Adrenal gland (tissue), 12 donors: ENCODE results near the gene POLR2E. TPM values are rescaled to one million over a fixed set of nuclear protein-coding genes. Genes with fewer than 3 reads are reported as not detected.

ENCODE experiments used
- DNase-seq, 7 donors: peaks; one replicate each; pipeline ENCODE4 v3.0.0-alpha.2; 2019 to 2020
- H3K27ac ChIP-seq, 5 donors: fragments of 200-600 bp; sonication (generic) in 4 of 5; 1 replicate in 3 of 5; 2 replicates in 2 of 5; pipeline versions ENCODE4 v1.5.1 to v1.8.0; 2016 to 2020; ENCODE audit warnings: mild to moderate bottlenecking in 1 of 5
- H3K27me3 ChIP-seq: fragments of 200-600 bp; 2 replicates; pipeline ENCODE4 v1.8.0; 2021
- H3K36me3 ChIP-seq, 2 donors: fragments of 200-600 bp; replicated peaks in 1 of 2; 1 replicate in 1 of 2; 2 replicates in 1 of 2; pipeline versions ENCODE4 v1.5.1 to v1.8.0; 2018 to 2022
- H3K4me1 ChIP-seq, 2 donors: fragments of 200-600 bp; replicated peaks in 1 of 2; 1 replicate in 1 of 2; 2 replicates in 1 of 2; pipeline versions ENCODE4 v1.5.1 to v1.8.0; 2018 to 2021
- H3K4me3 ChIP-seq, 4 donors: fragments of 200-600 bp; sonication (generic) in 3 of 4; one replicate each; pipeline ENCODE4 v1.5.1; 2016 to 2018
- H3K9me3 ChIP-seq, 3 donors: fragments of 200-600 bp; sonication (generic) in 1 of 3; replicated peaks in 1 of 3; 1 replicate in 2 of 3; 2 replicates in 1 of 3; pipeline versions ENCODE4 v1.5.1 to v1.8.0; 2016 to 2021
- POLR2A ChIP-seq, 2 donors: fragments of 450-650 bp; IDR thresholded peaks; one replicate each; pipeline ENCODE4 v1.6.1; 2017; ENCODE audit warnings: antibody characterized with exemption in 2 of 2, mild to moderate bottlenecking in 2 of 2, moderate library complexity in 1 of 2
- WGBS, 4 donors: extraction: QIAGEN DNeasy Blood & Tissue Kit in 2 of 4; methylation state at CpG; one replicate each; pipeline versions ENCODE4 v1.1.5 to v1.1.7; 2013 to 2017; 5-methylcytosine and 5-hydroxymethylcytosine counted together
- intact Hi-C, 2 donors: fragments of 100-400 bp; cut with DNase I; formaldehyde crosslinking; loops; one replicate each; pipeline versions ENCODE4 v1.14.1 to v1.15.0; 2022 to 2023
- polyA plus RNA-seq, 3 donors: library from polyadenylated mRNA; stranded (reverse); fragments of 200-250 nt in 2 of 3; fragments of 350-450 nt in 1 of 3; fragmentation: Illumina TruSeq in 1 of 3; extraction: RNeasy Lipid Tissue Mini Kit (QIAGEN cat#74804) in 1 of 3; gene quantifications; one replicate each; pipeline ENCODE4 v1.2.3, GENCODE V29; 2013 to 2014
- total RNA-seq, 9 donors: library from RNA; depleted of rRNA in 4 of 9; stranded (reverse); fragments of >200 nt in 4 of 9; fragments of 120-200 nt in 1 of 9; fragmentation: NEBNext Ultra II Directional in 1 of 9; extraction: Animal tissue kit (Norgen Biotek cat#: 25700) in 1 of 9; gene quantifications; one replicate each; pipeline versions ENCODE4 v1.1.0 to v1.2.4, GENCODE V29; 2013 to 2023
- TF ChIP-seq, protein P1 (sequence below), 6 experiments: fragments of 450-650 bp in 4 of 6; fragments of 200-600 bp in 2 of 6; sonication (generic) in 1 of 6; IDR thresholded peaks; 1 replicate in 5 of 6; 2 replicates in 1 of 6; pipeline versions ENCODE4 v1.5.1 to v1.8.0; 2016 to 2021; ENCODE audit warnings: antibody characterized with exemption in 6 of 6, mild to moderate bottlenecking in 2 of 6, moderate library complexity in 1 of 6
- donor health status: healthy with polysubstance abuse.
- donor health status: Bipolar disorder and iron deficiency.
- donor health status: DM: yes; HTN: yes; CAD: no.
- donor health status: DM: no; HTN: no; CAD: no.
- donor health status: DM: no; HTN: no; CAD: no.
- donor health status: DM: yes; HTN: yes; CAD: no.

Gene POLR2E
- total and polyA plus RNA-seq, 12 donors: 74.7 to 231 (median 157) TPM

DNA sequence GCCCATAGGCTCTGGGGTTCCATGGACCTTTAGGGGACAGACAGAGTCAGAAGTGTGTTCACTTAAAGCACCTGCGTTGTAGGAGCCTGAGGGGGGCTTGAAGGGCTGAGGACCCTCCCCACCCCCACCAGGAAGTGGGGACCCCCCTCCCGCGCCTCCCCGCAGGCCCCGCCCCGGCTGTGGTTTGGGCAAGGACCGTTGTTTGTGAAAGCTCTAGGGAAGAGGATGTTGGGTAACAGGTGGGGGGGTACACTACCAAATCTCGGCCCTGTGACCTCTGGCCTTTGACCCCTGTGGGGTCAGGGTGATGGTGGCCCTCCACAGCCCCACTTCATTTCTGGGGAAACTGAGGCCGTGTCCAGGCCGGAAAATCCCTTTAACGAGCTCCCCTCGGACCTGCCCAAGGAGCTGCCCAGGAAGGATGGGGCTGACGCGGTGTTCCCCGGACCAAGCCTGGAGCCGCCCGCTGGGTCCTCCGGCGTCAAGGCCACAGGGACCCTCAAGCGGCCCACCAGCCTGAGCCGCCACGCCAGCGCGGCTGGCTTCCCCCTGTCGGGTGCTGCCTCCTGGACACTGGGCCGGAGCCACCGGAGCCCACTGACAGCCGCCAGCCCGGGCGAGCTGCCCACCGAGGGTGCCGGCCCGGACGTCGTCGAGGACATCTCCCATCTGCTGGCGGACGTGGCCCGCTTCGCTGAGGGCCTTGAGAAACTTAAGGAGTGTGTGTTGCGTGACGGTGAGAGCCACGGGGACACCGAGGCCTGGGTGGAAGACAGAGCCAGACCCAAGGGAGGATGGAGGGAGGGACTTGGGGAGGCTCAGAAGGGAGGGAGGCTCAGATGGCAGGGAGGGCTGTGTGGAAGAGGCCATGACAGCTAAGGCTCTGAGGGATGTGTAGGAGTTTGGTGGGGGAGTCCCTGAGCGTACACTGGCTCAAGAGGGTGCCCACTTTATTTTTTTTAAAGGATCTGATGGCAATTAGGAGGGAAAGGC lies 26.9 kb downstream of the POLR2E start:
- WGBS, 4 donors: 50 to 55% (median 52%) methylated on average over 22 to 45 of the region's 45 CpGs
- TF ChIP-seq, protein P1, sequence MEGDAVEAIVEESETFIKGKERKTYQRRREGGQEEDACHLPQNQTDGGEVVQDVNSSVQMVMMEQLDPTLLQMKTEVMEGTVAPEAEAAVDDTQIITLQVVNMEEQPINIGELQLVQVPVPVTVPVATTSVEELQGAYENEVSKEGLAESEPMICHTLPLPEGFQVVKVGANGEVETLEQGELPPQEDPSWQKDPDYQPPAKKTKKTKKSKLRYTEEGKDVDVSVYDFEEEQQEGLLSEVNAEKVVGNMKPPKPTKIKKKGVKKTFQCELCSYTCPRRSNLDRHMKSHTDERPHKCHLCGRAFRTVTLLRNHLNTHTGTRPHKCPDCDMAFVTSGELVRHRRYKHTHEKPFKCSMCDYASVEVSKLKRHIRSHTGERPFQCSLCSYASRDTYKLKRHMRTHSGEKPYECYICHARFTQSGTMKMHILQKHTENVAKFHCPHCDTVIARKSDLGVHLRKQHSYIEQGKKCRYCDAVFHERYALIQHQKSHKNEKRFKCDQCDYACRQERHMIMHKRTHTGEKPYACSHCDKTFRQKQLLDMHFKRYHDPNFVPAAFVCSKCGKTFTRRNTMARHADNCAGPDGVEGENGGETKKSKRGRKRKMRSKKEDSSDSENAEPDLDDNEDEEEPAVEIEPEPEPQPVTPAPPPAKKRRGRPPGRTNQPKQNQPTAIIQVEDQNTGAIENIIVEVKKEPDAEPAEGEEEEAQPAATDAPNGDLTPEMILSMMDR (IDR thresholded peaks at IDR 0.05): no peak
- no peak for TF ChIP-seq POLR2A (IDR thresholded peaks at IDR 0.05)
- peak overlapping the region in 3 of 5 donors; percentile 24 to 75 (median 54) for H3K27ac ChIP-seq
- H3K4me1 ChIP-seq: peaks cover 0 to 28% of the 10 kb centered on the region in 2 donors
- H3K4me3 ChIP-seq: peak overlapping the region in 1 of 4 donors; percentile 54
- no peaks in the 10 kb centered on the region for H3K9me3 ChIP-seq
- intact Hi-C loops: no loop called here
- DNase-seq: peak in 4 of 7 donors; percentile 39 to 54 (median 46)
- peaks cover 53% of the 10 kb centered on the region for H3K27me3 ChIP-seq
- H3K36me3 ChIP-seq: no peaks in the 10 kb centered on the region

DNA sequence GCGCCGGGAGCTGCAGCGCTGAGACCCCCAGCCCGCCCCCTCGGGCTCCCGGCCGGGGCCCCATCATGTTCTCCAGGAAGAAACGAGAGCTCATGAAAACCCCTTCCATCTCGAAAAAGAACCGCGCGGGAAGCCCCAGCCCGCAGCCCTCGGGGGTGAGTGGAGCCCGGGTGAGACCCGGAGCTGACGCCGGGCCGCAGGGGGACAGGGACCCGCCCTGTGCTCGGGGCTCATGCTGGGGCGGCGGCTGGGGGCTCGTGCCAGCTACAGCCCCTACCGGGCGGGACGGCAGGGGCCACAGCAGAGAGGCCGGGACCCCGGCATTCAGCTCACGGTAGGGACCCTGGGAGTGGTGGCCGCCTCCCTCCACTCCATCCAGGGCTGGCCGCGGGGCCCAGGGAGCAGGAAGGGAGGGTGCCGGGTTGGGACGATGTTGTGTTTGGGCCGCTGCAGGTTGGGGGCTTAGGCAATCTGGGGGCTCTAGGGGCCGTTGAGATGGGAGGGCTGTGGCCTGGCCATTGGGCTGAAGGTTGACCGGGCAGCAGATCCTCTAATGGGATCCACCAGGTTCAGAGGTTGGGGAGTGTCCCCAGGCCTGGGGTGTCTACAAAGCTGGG lies 27.7 kb downstream of the POLR2E start:
- H3K27ac ChIP-seq: peak overlapping the region in 4 of 5 donors; percentile 24 to 75 (median 56)
- 3 to 10% (median 4%) methylated on average over 6 to 38 of the region's 38 CpGs for WGBS, 4 donors
- no peaks in the 10 kb centered on the region for H3K36me3 ChIP-seq
- no peak for TF ChIP-seq POLR2A (IDR thresholded peaks at IDR 0.05)
- TF ChIP-seq, protein P1 (IDR thresholded peaks at IDR 0.05): no peak
- peak overlapping the region in 1 of 4 donors; percentile 54 for H3K4me3 ChIP-seq
- intact Hi-C loops: no loop called here
- H3K9me3 ChIP-seq: no peaks in the 10 kb centered on the region
- DNase-seq: peak in 1 of 7 donors; percentile 23
- peaks cover 0 to 28% of the 10 kb centered on the region in 2 donors for H3K4me1 ChIP-seq
- peaks cover 53% of the 10 kb centered on the region for H3K27me3 ChIP-seq

DNA sequence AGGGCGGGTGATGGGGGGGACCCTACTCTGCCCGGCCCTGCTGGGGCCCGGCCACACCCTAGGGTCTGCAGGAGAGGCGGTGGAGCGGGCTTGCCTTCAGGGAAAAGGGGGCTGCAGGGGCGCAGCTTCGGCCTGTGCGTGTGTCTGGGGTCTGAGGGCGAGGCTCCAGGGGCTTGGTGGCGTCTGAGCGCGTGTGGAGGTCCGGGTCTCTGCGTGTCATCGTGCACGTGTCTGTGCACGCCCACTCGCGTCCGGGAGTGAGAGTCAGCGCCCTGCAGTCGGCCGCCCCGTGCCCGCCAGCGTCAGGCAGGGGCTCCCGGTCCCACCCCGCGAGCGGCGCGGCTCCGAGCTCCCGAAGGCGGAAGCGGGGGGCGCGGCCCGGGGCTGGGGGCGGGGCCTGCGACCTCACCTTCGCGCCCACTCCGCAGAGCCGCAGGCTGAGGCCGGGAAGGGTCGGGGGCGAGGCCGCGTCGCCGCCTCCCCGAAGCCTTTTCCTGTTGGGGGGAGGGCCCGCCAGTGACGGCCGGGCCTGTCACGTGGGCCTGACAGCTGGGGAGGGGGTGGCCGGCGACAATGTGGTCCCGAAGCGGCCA lies 28.3 kb downstream of the POLR2E start, which contains the start of gene ARHGAP45:
Gene ARHGAP45 (plus strand): TSS at position 420 of the 593 bp plus-strand sequence. CDS start 239 bp downstream, outside the sequence.
- peaks cover 0 to 28% of the 10 kb centered on the region in 2 donors for H3K4me1 ChIP-seq
- intact Hi-C loops: no loop called here
- 2 to 42% (median 6%) methylated on average over 7 to 61 of the region's 61 CpGs for WGBS, 4 donors
- peak in 3 of 7 donors; percentile 37 to 48 (median 40) for DNase-seq
- no peaks in the 10 kb centered on the region for H3K9me3 ChIP-seq
- H3K4me3 ChIP-seq: peak within 1 kb of the TSS in 1 of 4 donors; percentile 54
- H3K27me3 ChIP-seq: peaks cover 51% of the 10 kb centered on the region
- H3K27ac ChIP-seq: peak within 1 kb of the TSS in 4 of 5 donors; percentile 24 to 75 (median 56)
- TF ChIP-seq, protein P1 (IDR thresholded peaks at IDR 0.05): no peak
- TF ChIP-seq POLR2A (IDR thresholded peaks at IDR 0.05): no peak
- H3K36me3 ChIP-seq: no peaks in the 10 kb centered on the region
